MM.1S (cell line): ENCODE data around the gene ZEB2.

Experiments used
- DNase-seq: peaks from one replicate; pipeline ENCODE4 v3.0.0-alpha.2; 2015
- H2AFZ ChIP-seq: fragments of 300-600 bp; sonication (generic); 2 replicates; pipeline ENCODE4 v1.6.0; 2016; ENCODE audit warnings: antibody characterized with exemption, low read length
- H3F3A ChIP-seq: fragments of 300-600 bp; sonication (generic); 2 replicates; pipeline ENCODE4 v1.6.1; 2016; ENCODE audit warnings: mild to moderate bottlenecking, antibody characterized with exemption, low read length, moderate library complexity, mixed read lengths; ENCODE audit not compliant: insufficient read depth
- H3K27ac ChIP-seq: fragments of 300-600 bp; sonication (generic); 2 replicates; pipeline ENCODE4 v1.5.1; 2016; ENCODE audit warnings: mild to moderate bottlenecking, low read length
- H3K27me3 ChIP-seq: fragments of 300-600 bp; sonication (generic); replicated peaks from 2 replicates; pipeline ENCODE4 v1.6.0; 2016; ENCODE audit warnings: low read length; ENCODE audit not compliant: insufficient read depth
- H3K36me3 ChIP-seq: fragments of 300-600 bp; sonication (generic); replicated peaks from 2 replicates; pipeline ENCODE4 v1.6.1; 2016; ENCODE audit warnings: mild to moderate bottlenecking, low read length, mixed read lengths; ENCODE audit not compliant: insufficient read depth
- H3K4me1 ChIP-seq: fragments of 300-600 bp; sonication (generic); 2 replicates; pipeline ENCODE4 v1.6.1; 2016; ENCODE audit warnings: low read length, mixed read lengths
- H3K4me2 ChIP-seq: fragments of 300-600 bp; sonication (generic); 2 replicates; pipeline ENCODE4 v1.6.0; 2016; ENCODE audit warnings: low read depth, low read length
- H3K4me3 ChIP-seq: fragments of 300-600 bp; sonication (generic); 2 replicates; pipeline ENCODE4 v1.5.1; 2016; ENCODE audit warnings: low read length, mixed read lengths
- H3K79me2 ChIP-seq: fragments of 300-600 bp; sonication (generic); 2 replicates; pipeline ENCODE4 v1.6.1; 2016; ENCODE audit warnings: mixed run types, low read length, mixed read lengths
- H3K9ac ChIP-seq: fragments of 300-600 bp; sonication (generic); 2 replicates; pipeline ENCODE4 v1.6.1; 2016; ENCODE audit warnings: low read length, mixed read lengths
- H3K9me2 ChIP-seq: fragments of 300-600 bp; sonication (generic); replicated peaks from 2 replicates; pipeline ENCODE4 v1.6.1; 2016; ENCODE audit warnings: mild to moderate bottlenecking, low read length, mixed read lengths; ENCODE audit not compliant: insufficient read depth
- H3K9me3 ChIP-seq: fragments of 300-600 bp; sonication (generic); replicated peaks from 2 replicates; pipeline ENCODE4 v1.6.1; 2016; ENCODE audit warnings: mild to moderate bottlenecking, low read length, mixed read lengths; ENCODE audit not compliant: insufficient read depth
- H4K20me1 ChIP-seq: fragments of 300-600 bp; sonication (generic); 2 replicates; pipeline ENCODE4 v1.6.1; 2016; ENCODE audit warnings: mild to moderate bottlenecking, low read length, moderate library complexity, mixed read lengths; ENCODE audit not compliant: insufficient read depth
- EZH2 ChIP-seq: fragments of 300-600 bp; sonication (generic); optimal IDR thresholded peaks from 2 replicates; pipeline ENCODE3; 2017; ENCODE audit warnings: low read depth, mild to moderate bottlenecking, antibody characterized with exemption, low read length, mixed read lengths
- EZH2phosphoT487 ChIP-seq: fragments of 300-600 bp; sonication (generic); IDR thresholded peaks from 2 replicates; pipeline ENCODE4 v1.6.1; 2018; ENCODE audit warnings: antibody characterized with exemption, low read length
- TF ChIP-seq, protein P1 (sequence below): fragments of 300-600 bp; sonication (generic); IDR thresholded peaks from 2 replicates; pipeline ENCODE4 v1.5.1; 2016; ENCODE audit warnings: antibody characterized with exemption, low read length, mixed read lengths

ZEB2 gene

DNA sequence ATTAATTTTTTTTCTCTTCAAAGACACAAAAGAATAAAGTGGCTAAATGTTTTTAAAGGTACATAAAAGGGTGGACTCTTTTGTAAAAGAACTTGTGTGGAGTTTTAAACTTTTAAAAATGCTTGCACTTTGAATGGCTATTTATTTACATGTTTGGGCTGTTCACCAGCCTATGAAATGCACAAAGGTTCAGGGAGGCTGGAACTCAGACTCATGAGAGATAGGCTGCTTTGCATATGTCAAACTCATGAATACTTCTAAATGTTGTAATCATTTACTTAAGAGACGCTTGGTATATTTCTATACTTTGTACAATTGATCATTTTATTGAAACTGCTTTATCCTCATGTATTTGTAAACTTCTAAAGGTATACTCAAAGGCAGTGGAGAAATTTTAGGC, 79.9 kb downstream of the ZEB2 start:
- TF ChIP-seq EZH2 (no peak), EZH2phosphoT487 (no peak)
- TF ChIP-seq, protein P1, sequence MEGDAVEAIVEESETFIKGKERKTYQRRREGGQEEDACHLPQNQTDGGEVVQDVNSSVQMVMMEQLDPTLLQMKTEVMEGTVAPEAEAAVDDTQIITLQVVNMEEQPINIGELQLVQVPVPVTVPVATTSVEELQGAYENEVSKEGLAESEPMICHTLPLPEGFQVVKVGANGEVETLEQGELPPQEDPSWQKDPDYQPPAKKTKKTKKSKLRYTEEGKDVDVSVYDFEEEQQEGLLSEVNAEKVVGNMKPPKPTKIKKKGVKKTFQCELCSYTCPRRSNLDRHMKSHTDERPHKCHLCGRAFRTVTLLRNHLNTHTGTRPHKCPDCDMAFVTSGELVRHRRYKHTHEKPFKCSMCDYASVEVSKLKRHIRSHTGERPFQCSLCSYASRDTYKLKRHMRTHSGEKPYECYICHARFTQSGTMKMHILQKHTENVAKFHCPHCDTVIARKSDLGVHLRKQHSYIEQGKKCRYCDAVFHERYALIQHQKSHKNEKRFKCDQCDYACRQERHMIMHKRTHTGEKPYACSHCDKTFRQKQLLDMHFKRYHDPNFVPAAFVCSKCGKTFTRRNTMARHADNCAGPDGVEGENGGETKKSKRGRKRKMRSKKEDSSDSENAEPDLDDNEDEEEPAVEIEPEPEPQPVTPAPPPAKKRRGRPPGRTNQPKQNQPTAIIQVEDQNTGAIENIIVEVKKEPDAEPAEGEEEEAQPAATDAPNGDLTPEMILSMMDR, result no peak
- no peaks in the 10 kb centered on the region for H3K9me3 ChIP-seq
- no peaks in the 10 kb centered on the region for H3F3A ChIP-seq
- no peaks in the 10 kb centered on the region for H4K20me1 ChIP-seq
- DNase-seq, result no peak
- no peaks in the 10 kb centered on the region for H3K27me3 ChIP-seq
- no peaks in the 10 kb centered on the region for H3K4me1 ChIP-seq
- H2AFZ ChIP-seq, result no peak overlapping the region
- no peaks in the 10 kb centered on the region for H3K79me2 ChIP-seq
- H3K4me3 ChIP-seq, result no peak overlapping the region
- H3K4me2 ChIP-seq, result no peak overlapping the region
- no peaks in the 10 kb centered on the region for H3K9me2 ChIP-seq
- H3K9ac ChIP-seq, result no peak overlapping the region
- H3K27ac ChIP-seq, result no peak overlapping the region
- H3K36me3 ChIP-seq, result no peaks in the 10 kb centered on the region

DNA sequence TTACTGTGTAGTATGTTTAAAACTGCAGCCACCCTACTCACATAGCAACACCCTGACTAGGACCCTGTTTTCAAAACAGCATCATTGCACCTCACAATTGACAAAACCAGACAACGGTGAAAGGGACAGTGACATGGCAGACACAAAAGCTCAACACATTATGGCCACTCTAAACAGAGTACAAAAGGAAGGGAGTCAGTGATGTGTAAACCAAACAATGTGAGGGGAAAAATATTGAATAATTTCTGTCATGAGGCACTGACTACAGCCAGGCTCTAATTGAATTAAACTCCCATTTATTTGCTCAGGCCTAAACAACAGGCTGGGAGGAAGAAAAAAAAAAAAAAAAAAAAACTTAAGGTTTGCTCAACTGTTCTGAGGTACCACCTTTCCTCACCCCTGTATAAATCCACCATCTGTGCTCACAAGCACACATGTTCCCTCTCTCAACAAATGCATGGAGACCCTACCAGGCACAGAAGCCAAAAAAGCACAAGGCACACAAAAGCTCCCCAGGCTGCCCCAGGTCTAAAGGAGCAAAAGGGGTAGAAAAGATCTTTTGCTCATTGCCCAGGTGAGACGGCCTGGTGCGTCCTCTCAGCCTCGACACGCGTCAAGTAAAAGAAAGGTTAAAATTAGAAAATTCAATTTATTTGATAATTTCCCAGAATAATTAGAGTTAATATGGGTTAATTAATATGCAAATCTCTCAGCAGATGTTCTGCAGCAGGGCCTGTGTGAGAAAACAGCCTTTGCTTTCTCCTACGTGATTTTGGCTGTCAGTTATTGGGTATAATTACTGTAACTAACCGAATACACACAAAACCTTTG, 80.9 kb downstream of the ZEB2 start:
- Histone ChIP-seq H3K4me2 (no peak overlapping the region), H3K79me2 (no peaks in the 10 kb centered on the region), H3F3A (no peaks in the 10 kb centered on the region), H2AFZ (no peak overlapping the region), H4K20me1 (no peaks in the 10 kb centered on the region), H3K27ac (no peak overlapping the region), H3K4me3 (no peak overlapping the region), H3K9me2 (no peaks in the 10 kb centered on the region), H3K9me3 (no peaks in the 10 kb centered on the region), H3K27me3 (no peaks in the 10 kb centered on the region), H3K9ac (no peak overlapping the region), H3K36me3 (no peaks in the 10 kb centered on the region), H3K4me1 (no peaks in the 10 kb centered on the region)
- DNase-seq, result no peak
- TF ChIP-seq, protein P1, result no peak
- no peak for TF ChIP-seq EZH2

DNA sequence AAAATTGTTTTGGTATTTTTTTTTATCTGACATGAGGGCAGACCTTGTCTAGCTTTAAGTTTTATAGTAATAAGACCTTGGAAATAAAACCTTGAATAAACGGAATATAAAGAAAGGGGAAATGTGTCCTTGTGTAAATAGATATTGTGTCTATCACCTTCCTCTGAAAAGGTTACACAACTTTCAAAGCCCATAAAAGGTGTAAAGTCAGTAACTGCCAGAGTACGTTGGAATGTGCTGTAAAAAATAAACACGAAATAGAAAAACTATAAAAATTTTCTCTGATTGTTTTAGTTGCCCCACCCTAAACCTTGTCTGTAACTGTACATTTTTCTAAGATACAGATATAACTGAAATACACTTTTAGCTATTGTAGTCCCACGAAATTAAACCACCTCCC, 82.3 kb downstream of the ZEB2 start:
- TF ChIP-seq EZH2, result no peak
- TF ChIP-seq, protein P1, result no peak
- TF ChIP-seq EZH2phosphoT487, result no peak

More for the DNA sequence above, 82.3 kb downstream of the ZEB2 start:
- no peak overlapping the region for H3K4me2 ChIP-seq
- H3K9ac ChIP-seq, result no peak overlapping the region
- H3F3A ChIP-seq, result no peaks in the 10 kb centered on the region
- no peak for DNase-seq
- no peak overlapping the region for H3K4me3 ChIP-seq
- H2AFZ ChIP-seq, result no peak overlapping the region
- no peaks in the 10 kb centered on the region for H3K79me2 ChIP-seq
- H3K36me3 ChIP-seq, result no peaks in the 10 kb centered on the region
- H4K20me1 ChIP-seq, result no peaks in the 10 kb centered on the region
- no peaks in the 10 kb centered on the region for H3K27me3 ChIP-seq
- H3K9me2 ChIP-seq, result no peaks in the 10 kb centered on the region
- no peaks in the 10 kb centered on the region for H3K4me1 ChIP-seq
- no peak overlapping the region for H3K27ac ChIP-seq
- H3K9me3 ChIP-seq, result no peaks in the 10 kb centered on the region
